Measurements from ENCODE around the gene COG4. TPM values are rescaled to one million over a fixed set of nuclear protein-coding genes. Genes with fewer than 3 reads are reported as not detected.

The COG4 gene
- total and polyA plus RNA-seq, 2 experiments from 2014 or later, result 28.8 to 38.1 TPM

DNA sequence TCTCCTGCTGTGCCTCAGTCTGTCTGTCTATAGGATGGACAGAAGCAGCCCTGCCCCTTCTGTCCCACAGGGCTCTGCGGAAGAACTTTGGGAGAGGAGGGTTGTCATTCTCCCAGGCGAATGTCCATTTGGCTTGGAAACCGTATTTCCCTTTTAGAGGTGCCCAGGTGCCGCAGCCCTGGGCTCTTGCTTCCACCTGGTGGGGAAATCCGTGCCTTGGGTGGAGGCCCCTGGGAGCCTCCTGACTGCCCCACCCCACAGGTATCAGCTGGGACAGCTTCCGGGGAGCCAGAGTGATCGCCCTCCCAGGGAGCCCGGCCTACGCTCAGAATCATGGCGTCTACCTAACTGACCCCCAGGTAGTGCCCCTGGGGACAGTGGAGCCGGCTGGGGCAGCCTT, 56.2 kb downstream of the COG4 start:
- no peak overlapping the region for H3K27ac Mint-ChIP-seq
- Histone ChIP-seq H3K4me1 (ENCODE audit: insufficient read depth) (no peaks in the 10 kb centered on the region), H3K4me3 (no peak overlapping the region), H3K9me2 (ENCODE audit: insufficient read depth) (no peaks in the 10 kb centered on the region), H3K27me3 (ENCODE audit: insufficient read depth) (no peaks in the 10 kb centered on the region), H3F3A (replicated peaks; ENCODE audit: low read depth) (no peaks in the 10 kb centered on the region), H2AFZ (no peak overlapping the region), H3K79me2 (replicated peaks; ENCODE audit: insufficient read depth) (no peaks in the 10 kb centered on the region), H3K4me2 (no peak overlapping the region), H3K36me3 (ENCODE audit: insufficient read depth) (no peaks in the 10 kb centered on the region), H4K20me1 (replicated peaks; ENCODE audit: insufficient read depth) (no peaks in the 10 kb centered on the region), H3K27ac (ENCODE audit: low read depth) (no peak overlapping the region)
- DNase-seq (ENCODE audit: low spot score) (no peak), ATAC-seq (peak; percentile 20)
- no peaks in the 10 kb centered on the region; the same call in 2 of the 3 replicates for H3K36me3 Mint-ChIP-seq (ENCODE audit: low read depth)
- peaks cover 4% of the 10 kb centered on the region for H3K27me3 Mint-ChIP-seq (ENCODE audit: insufficient read depth, low read depth, poor library complexity)
- H3K4me1 Mint-ChIP-seq, result peaks cover 4% of the 10 kb centered on the region; the same call in 2 of the 3 replicates
- no peak for TF ChIP-seq EZH2 (IDR thresholded peaks at IDR 0.05; ENCODE audit: low read depth, unreplicated experiment)
- TF ChIP-seq, protein P1, sequence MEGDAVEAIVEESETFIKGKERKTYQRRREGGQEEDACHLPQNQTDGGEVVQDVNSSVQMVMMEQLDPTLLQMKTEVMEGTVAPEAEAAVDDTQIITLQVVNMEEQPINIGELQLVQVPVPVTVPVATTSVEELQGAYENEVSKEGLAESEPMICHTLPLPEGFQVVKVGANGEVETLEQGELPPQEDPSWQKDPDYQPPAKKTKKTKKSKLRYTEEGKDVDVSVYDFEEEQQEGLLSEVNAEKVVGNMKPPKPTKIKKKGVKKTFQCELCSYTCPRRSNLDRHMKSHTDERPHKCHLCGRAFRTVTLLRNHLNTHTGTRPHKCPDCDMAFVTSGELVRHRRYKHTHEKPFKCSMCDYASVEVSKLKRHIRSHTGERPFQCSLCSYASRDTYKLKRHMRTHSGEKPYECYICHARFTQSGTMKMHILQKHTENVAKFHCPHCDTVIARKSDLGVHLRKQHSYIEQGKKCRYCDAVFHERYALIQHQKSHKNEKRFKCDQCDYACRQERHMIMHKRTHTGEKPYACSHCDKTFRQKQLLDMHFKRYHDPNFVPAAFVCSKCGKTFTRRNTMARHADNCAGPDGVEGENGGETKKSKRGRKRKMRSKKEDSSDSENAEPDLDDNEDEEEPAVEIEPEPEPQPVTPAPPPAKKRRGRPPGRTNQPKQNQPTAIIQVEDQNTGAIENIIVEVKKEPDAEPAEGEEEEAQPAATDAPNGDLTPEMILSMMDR (conservative IDR thresholded peaks at IDR 0.05; ENCODE audit: low read depth in 2 of 2), result peak; percentile 9 to 56; a peak in 2 of 4 replicates
- no peaks in the 10 kb centered on the region for H3K9me3 Mint-ChIP-seq
- no peak overlapping the region for H3K4me3 Mint-ChIP-seq

DNA sequence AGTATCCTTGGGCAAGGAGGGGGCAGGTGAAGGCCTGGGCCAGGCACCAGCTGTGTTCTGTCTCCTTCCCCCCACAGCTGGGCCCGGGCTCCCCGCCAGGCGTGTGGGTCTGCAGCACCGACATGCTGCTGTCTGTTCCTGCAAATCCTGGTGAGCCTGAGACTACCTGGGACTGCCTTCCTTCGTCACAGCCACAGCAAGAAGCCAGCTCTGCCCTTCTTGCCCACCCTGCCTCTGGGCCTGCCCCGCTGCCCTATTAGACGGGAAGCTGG, 56.6 kb downstream of the COG4 start:
- Histone ChIP-seq H3F3A (replicated peaks; ENCODE audit: low read depth) (no peaks in the 10 kb centered on the region), H3K27me3 (ENCODE audit: insufficient read depth) (no peaks in the 10 kb centered on the region), H4K20me1 (replicated peaks; ENCODE audit: insufficient read depth) (no peaks in the 10 kb centered on the region), H3K4me1 (ENCODE audit: insufficient read depth) (no peaks in the 10 kb centered on the region), H3K79me2 (replicated peaks; ENCODE audit: insufficient read depth) (no peaks in the 10 kb centered on the region), H3K4me2 (no peak overlapping the region), H3K9me2 (ENCODE audit: insufficient read depth) (no peaks in the 10 kb centered on the region), H3K27ac (ENCODE audit: low read depth) (no peak overlapping the region), H2AFZ (no peak overlapping the region), H3K4me3 (no peak overlapping the region), H3K36me3 (ENCODE audit: insufficient read depth) (no peaks in the 10 kb centered on the region)
- Mint-ChIP-seq H3K36me3 (ENCODE audit: low read depth) (no peaks in the 10 kb centered on the region; the same call in 2 of the 3 replicates), H3K27me3 (ENCODE audit: insufficient read depth, low read depth, poor library complexity) (peaks cover 4% of the 10 kb centered on the region), H3K9me3 (no peaks in the 10 kb centered on the region), H3K4me1 (peaks cover 5% of the 10 kb centered on the region; the same call in 2 of the 3 replicates), H3K27ac (no peak overlapping the region), H3K4me3 (no peak overlapping the region)
- ATAC-seq (no peak), DNase-seq (ENCODE audit: low spot score) (no peak)
- TF ChIP-seq POLR2AphosphoS5 (IDR thresholded peaks at IDR 0.05; ENCODE audit: low read depth) (no peak), CREB1 (CRISPR knock-in tag; IDR thresholded peaks at IDR 0.05; ENCODE audit: low read depth) (no peak), JUNB (IDR thresholded peaks at IDR 0.05; ENCODE audit: unreplicated experiment) (no peak), EZH2phosphoT487 (IDR thresholded peaks at IDR 0.05; ENCODE audit: unreplicated experiment) (no peak), ETS1 (IDR thresholded peaks at IDR 0.05) (no peak), ZNF114 (CRISPR knock-in tag; IDR thresholded peaks at IDR 0.05) (no peak), STAT1 (IDR thresholded peaks at IDR 0.05; ENCODE audit: unreplicated experiment) (no peak), ZNF331 (CRISPR knock-in tag; IDR thresholded peaks at IDR 0.05; ENCODE audit: low read depth) (no peak), NANOG (IDR thresholded peaks at IDR 0.05; ENCODE audit: borderline replicate concordance) (no peak), EZH2 (IDR thresholded peaks at IDR 0.05; ENCODE audit: low read depth, unreplicated experiment) (no peak)
- TF ChIP-seq, protein P2, sequence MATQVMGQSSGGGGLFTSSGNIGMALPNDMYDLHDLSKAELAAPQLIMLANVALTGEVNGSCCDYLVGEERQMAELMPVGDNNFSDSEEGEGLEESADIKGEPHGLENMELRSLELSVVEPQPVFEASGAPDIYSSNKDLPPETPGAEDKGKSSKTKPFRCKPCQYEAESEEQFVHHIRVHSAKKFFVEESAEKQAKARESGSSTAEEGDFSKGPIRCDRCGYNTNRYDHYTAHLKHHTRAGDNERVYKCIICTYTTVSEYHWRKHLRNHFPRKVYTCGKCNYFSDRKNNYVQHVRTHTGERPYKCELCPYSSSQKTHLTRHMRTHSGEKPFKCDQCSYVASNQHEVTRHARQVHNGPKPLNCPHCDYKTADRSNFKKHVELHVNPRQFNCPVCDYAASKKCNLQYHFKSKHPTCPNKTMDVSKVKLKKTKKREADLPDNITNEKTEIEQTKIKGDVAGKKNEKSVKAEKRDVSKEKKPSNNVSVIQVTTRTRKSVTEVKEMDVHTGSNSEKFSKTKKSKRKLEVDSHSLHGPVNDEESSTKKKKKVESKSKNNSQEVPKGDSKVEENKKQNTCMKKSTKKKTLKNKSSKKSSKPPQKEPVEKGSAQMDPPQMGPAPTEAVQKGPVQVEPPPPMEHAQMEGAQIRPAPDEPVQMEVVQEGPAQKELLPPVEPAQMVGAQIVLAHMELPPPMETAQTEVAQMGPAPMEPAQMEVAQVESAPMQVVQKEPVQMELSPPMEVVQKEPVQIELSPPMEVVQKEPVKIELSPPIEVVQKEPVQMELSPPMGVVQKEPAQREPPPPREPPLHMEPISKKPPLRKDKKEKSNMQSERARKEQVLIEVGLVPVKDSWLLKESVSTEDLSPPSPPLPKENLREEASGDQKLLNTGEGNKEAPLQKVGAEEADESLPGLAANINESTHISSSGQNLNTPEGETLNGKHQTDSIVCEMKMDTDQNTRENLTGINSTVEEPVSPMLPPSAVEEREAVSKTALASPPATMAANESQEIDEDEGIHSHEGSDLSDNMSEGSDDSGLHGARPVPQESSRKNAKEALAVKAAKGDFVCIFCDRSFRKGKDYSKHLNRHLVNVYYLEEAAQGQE (IDR thresholded peaks at IDR 0.05; ENCODE audit: unreplicated experiment), result no peak
- TF ChIP-seq, protein P1 (conservative IDR thresholded peaks at IDR 0.05; ENCODE audit: low read depth in 2 of 2), result no peak
